Lung (tissue), 12 donors: ENCODE results near the gene C8B. TPM values are rescaled to one million over a fixed set of nuclear protein-coding genes. Genes with fewer than 3 reads are reported as not detected.

Experiments
- ATAC-seq: fragments of 200-7000 bp; cut with Tn5 transposase; one replicate; pipeline ENCODE4 v1.9.1; 2020; ENCODE audit warnings: moderate number of reproducible peaks; ENCODE audit not compliant: insufficient read depth, low FRiP score
- DNase-seq, 3 donors: peaks; one replicate each; pipeline ENCODE4 v3.0.0-alpha.2; 2013 to 2017
- H3K27ac ChIP-seq, 2 donors: one replicate each; pipeline ENCODE4 v1.5.1; 2013; ENCODE audit warnings: mild to moderate bottlenecking in 2 of 2, moderate library complexity in 2 of 2, control low read depth in 1 of 2, inconsistent platforms in 1 of 2, low read depth in 1 of 2, low read length in 1 of 2
- H3K27me3 ChIP-seq, 3 donors: one replicate each; pipeline ENCODE4 v1.5.1; 2013; ENCODE audit warnings: low read length in 2 of 3; ENCODE audit not compliant: control insufficient read depth in 3 of 3, insufficient read depth in 3 of 3
- H3K36me3 ChIP-seq, 4 donors: one replicate each; pipeline ENCODE4 v1.5.1; 2013; ENCODE audit warnings: low read length in 4 of 4, mild to moderate bottlenecking in 1 of 4, moderate library complexity in 1 of 4; ENCODE audit not compliant: control insufficient read depth in 4 of 4, insufficient read depth in 4 of 4
- H3K4me1 ChIP-seq, 5 donors: one replicate each; pipeline ENCODE4 v1.5.1; 2013; ENCODE audit warnings: low read length in 5 of 5, mild to moderate bottlenecking in 2 of 5, moderate library complexity in 1 of 5; ENCODE audit not compliant: control insufficient read depth in 5 of 5, insufficient read depth in 5 of 5
- H3K4me3 ChIP-seq: one replicate; pipeline ENCODE4 v1.5.1; 2013; ENCODE audit warnings: mild to moderate bottlenecking, control low read depth, moderate library complexity
- H3K9ac ChIP-seq, 2 donors: one replicate each; pipeline ENCODE4 v1.5.1; 2013; ENCODE audit warnings: low read length in 2 of 2, control low read depth in 1 of 2; ENCODE audit not compliant: insufficient read depth in 1 of 2
- H3K9me3 ChIP-seq, 4 donors: one replicate each; pipeline ENCODE4 v1.5.1; 2013; ENCODE audit warnings: low read length in 3 of 4, mild to moderate bottlenecking in 1 of 4, moderate library complexity in 1 of 4; ENCODE audit not compliant: control insufficient read depth in 4 of 4, insufficient read depth in 3 of 4
- WGBS, 2 donors: extraction: QIAGEN DNeasy Blood & Tissue Kit; methylation state at CpG; one replicate each; pipeline ENCODE4 v1.1.7; 2013; 5-methylcytosine and 5-hydroxymethylcytosine counted together
- polyA plus RNA-seq, 2 donors: library from polyadenylated mRNA; stranded (reverse); fragments of 200-250 nt; gene quantifications; one replicate each; pipeline ENCODE4 v1.2.1, GENCODE V29; 2013
- total RNA-seq, 2 donors: library from RNA; depleted of rRNA in 1 of 2; stranded (reverse); fragments of >200 nt in 1 of 2; gene quantifications; one replicate each; pipeline ENCODE4 v1.2.1, GENCODE V29; 2014 to 2021
- TF ChIP-seq, protein P1 (sequence below): IDR thresholded peaks from 2 replicates; pipeline ENCODE4 v1.5.1; 2012; ENCODE audit warnings: mild to moderate bottlenecking; ENCODE audit errors: control extremely low read depth, extremely low read depth
- donor health status: control.
- donor health status: control.
- donor health status: Bipolar disorder and iron deficiency.
- donor health status: healthy.
- donor health status: DM: yes; HTN: yes; CAD: no.

The C8B gene
- total and polyA plus RNA-seq, 4 donors, result 0.22 to 2.8 (median 1.7) TPM

DNA sequence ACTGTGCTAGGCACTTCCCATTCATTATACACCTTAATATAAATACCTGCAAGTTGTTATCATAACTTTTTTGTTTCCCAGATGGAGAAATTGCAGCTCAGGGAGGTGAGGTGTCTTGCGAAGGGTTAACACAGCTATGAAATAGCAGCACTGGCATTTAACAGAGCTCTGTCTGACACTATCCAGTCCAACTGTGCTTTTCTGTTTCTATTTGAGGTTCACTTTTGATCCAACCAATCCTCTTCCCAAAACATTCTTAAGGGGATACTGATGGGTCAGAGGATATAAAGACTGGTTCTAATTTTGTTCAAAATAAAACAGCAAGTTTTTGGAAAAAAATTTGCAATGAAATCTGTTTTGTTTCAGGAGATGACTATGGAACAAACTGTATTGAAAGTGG lies 46.5 kb upstream of the C8B start:
- Histone ChIP-seq H3K4me1 (peaks cover 0 to 5% (median 0%) of the 10 kb centered on the region in 5 donors), H3K27ac (no peak overlapping the region), H3K27me3 (no peaks in the 10 kb centered on the region), H3K9me3 (peaks cover 0 to 4% (median 0%) of the 10 kb centered on the region in 4 donors), H3K9ac (no peak overlapping the region), H3K4me3 (no peak overlapping the region), H3K36me3 (no peaks in the 10 kb centered on the region)
- TF ChIP-seq, protein P1, sequence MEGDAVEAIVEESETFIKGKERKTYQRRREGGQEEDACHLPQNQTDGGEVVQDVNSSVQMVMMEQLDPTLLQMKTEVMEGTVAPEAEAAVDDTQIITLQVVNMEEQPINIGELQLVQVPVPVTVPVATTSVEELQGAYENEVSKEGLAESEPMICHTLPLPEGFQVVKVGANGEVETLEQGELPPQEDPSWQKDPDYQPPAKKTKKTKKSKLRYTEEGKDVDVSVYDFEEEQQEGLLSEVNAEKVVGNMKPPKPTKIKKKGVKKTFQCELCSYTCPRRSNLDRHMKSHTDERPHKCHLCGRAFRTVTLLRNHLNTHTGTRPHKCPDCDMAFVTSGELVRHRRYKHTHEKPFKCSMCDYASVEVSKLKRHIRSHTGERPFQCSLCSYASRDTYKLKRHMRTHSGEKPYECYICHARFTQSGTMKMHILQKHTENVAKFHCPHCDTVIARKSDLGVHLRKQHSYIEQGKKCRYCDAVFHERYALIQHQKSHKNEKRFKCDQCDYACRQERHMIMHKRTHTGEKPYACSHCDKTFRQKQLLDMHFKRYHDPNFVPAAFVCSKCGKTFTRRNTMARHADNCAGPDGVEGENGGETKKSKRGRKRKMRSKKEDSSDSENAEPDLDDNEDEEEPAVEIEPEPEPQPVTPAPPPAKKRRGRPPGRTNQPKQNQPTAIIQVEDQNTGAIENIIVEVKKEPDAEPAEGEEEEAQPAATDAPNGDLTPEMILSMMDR, result no peak
- no peak for DNase-seq
- ATAC-seq, result no peak
- 88 to 99% methylated on average over 1 of the region's 1 CpG for WGBS, 2 donors

DNA sequence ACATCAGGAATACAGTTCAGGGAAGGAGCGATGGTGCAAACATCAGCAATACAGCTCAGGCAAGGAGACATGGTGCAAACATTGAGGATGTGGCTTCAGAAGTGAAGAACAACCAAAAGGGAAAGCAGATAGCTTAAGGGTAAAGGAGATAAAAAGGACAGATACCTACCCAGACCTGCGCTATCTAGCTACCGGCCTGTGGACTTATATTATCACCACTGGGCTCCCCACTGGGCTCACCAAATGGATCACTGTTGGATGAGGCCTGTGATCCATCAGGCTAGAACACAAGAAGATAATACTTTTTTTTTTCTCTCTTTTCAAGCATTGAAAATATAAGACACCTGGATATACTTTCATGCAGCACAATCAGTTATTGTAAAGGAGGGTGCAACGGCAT lies 44.7 kb upstream of the C8B start:
- no peak for ATAC-seq
- no peak for DNase-seq
- H3K36me3 ChIP-seq, result no peaks in the 10 kb centered on the region
- H3K4me1 ChIP-seq, result peaks cover 0 to 5% (median 0%) of the 10 kb centered on the region in 5 donors
- no peaks in the 10 kb centered on the region for H3K27me3 ChIP-seq
- H3K9me3 ChIP-seq, result peaks cover 0 to 4% (median 0%) of the 10 kb centered on the region in 4 donors
- TF ChIP-seq, protein P1, result no peak
- H3K9ac ChIP-seq, result no peak overlapping the region
- no peak overlapping the region for H3K4me3 ChIP-seq
- no peak overlapping the region for H3K27ac ChIP-seq
- 93 to 94% methylated on average over 4 of the region's 4 CpGs for WGBS, 2 donors

DNA sequence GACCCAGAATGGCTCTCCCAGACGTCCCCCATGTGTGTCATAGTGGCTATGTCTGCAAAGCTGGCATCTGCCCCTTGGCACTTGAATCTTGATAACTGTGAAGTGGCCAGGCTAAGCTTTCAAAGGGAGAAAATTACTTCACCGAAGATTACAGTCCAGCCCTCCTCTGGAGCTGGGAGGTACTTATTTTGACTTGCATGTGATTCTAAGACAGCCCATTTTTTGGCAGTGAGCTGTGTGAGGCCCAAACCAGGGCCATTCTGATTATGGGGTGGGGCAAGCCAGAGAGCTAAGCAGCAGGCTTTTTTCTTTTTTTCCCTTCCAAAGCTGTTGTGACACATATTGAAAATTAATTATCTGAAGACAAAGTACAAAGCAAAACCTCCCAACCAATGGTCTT lies 42.1 kb upstream of the C8B start:
- TF ChIP-seq, protein P1, result no peak
- H3K36me3 ChIP-seq, result no peaks in the 10 kb centered on the region
- peaks cover 0 to 5% (median 0%) of the 10 kb centered on the region in 5 donors for H3K4me1 ChIP-seq
- H3K4me3 ChIP-seq, result no peak overlapping the region
- H3K27ac ChIP-seq, result no peak overlapping the region
- 50 to 69% methylated on average over 2 of the region's 2 CpGs for WGBS, 2 donors
- DNase-seq, result peak; percentile 33 to 77 (median 55)
- no peaks in the 10 kb centered on the region for H3K27me3 ChIP-seq
- H3K9me3 ChIP-seq, result no peaks in the 10 kb centered on the region
- no peak overlapping the region for H3K9ac ChIP-seq
- no peak for ATAC-seq

DNA sequence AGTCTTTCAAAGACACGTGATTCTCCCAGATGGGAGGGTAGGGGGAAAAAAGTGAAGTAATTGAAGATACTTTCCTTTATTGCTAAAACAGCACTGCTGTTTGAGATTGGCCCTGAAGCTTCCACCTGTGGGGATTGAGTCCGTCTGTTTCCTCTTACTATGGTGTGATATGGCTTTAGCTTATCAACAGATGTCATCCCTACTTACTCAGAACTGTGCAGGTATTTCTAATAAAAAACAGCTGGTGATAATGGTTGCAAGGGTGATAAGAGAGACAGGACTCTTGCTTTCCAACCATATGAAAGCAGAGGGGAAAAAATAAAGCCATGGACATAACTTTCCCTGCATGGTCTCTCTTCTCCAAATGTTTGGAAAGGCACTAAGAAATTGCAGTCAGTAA lies 41.7 kb upstream of the C8B start:
- H3K27ac ChIP-seq, result no peak overlapping the region
- no peaks in the 10 kb centered on the region for H3K27me3 ChIP-seq
- WGBS, 2 donors, result 71 to 78% methylated on average over 2 of the region's 2 CpGs
- no peak overlapping the region for H3K9ac ChIP-seq
- ATAC-seq, result no peak
- no peak overlapping the region for H3K4me3 ChIP-seq
- peaks cover 0 to 5% (median 0%) of the 10 kb centered on the region in 5 donors for H3K4me1 ChIP-seq
- no peaks in the 10 kb centered on the region for H3K36me3 ChIP-seq
- DNase-seq, result no peak
- TF ChIP-seq, protein P1, result no peak
- H3K9me3 ChIP-seq, result no peaks in the 10 kb centered on the region
